Gastrocnemius medialis (tissue), 4 donors: ENCODE results near the gene TNRC18.

ENCODE experiments used
- POLR2A ChIP-seq, 2 donors: fragments of 450-650 bp; IDR thresholded peaks; one replicate each; pipeline ENCODE4 v1.6.1; 2017; ENCODE audit warnings: antibody characterized with exemption in 2 of 2, mild to moderate bottlenecking in 2 of 2, moderate library complexity in 2 of 2
- TF ChIP-seq, protein P1 (sequence below), 5 experiments: fragments of 450-650 bp in 3 of 5; fragments of 200-600 bp in 2 of 5; sonication (generic) in 2 of 5; IDR thresholded peaks in 4 of 5; conservative IDR thresholded peaks in 1 of 5; 1 replicate in 4 of 5; 2 replicates in 1 of 5; pipeline ENCODE4 v1.5.1; 2016 to 2019; ENCODE audit warnings: antibody characterized with exemption in 5 of 5, mild to moderate bottlenecking in 3 of 5, moderate library complexity in 3 of 5

DNA sequence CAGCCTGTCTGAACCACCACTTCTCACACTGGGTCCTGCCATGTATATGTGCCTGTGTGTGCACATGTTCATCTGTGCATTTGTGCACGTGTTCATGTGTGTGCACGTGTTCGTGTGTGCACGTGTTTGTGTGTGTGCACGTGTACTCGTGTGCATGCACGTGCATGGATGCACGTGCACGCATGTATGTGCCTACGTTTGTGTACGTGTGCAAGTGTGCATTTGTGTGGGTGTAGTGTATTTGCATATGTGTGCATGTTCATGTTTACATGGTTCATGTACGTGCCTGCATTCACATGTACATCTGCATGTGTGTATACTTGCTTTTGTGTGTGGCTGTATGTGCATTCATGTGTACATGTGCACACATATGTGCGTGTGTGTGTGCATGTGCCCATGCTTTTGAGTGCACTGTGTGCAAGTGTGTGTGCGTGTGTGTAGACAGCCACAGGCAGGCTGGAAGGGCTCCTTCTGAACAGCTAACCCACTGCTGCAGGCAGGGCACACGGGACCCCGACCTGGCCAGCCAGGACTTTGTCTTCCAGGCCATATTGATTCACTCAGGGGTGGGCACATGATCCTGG lies 112.7 kb downstream of the TNRC18 start:
- no peak for TF ChIP-seq POLR2A (IDR thresholded peaks at IDR 0.05)
- TF ChIP-seq, protein P1, sequence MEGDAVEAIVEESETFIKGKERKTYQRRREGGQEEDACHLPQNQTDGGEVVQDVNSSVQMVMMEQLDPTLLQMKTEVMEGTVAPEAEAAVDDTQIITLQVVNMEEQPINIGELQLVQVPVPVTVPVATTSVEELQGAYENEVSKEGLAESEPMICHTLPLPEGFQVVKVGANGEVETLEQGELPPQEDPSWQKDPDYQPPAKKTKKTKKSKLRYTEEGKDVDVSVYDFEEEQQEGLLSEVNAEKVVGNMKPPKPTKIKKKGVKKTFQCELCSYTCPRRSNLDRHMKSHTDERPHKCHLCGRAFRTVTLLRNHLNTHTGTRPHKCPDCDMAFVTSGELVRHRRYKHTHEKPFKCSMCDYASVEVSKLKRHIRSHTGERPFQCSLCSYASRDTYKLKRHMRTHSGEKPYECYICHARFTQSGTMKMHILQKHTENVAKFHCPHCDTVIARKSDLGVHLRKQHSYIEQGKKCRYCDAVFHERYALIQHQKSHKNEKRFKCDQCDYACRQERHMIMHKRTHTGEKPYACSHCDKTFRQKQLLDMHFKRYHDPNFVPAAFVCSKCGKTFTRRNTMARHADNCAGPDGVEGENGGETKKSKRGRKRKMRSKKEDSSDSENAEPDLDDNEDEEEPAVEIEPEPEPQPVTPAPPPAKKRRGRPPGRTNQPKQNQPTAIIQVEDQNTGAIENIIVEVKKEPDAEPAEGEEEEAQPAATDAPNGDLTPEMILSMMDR (IDR thresholded peaks at IDR 0.05 in 4 of 5, conservative IDR thresholded peaks at IDR 0.05 in 1 of 5), result no peak
